Transverse colon (tissue), 4 donors: ENCODE results near the gene SEL1L. TPM values are rescaled to one million over a fixed set of nuclear protein-coding genes. Genes with fewer than 3 reads are reported as not detected.
"Not testable (repeated sequence)": the region's sequence is repeated elsewhere in the genome, so short reads cannot be mapped to it uniquely, and the experiment has no call there.

Source experiments
- DNase-seq: peaks from one replicate; pipeline ENCODE4 v3.0.0-alpha.2; 2019
- H3K27ac ChIP-seq, 4 donors: fragments of 200-600 bp; sonication (generic); 2 replicates each; pipeline ENCODE4 v1.5.1; 2016 to 2018; ENCODE audit warnings: inconsistent platforms in 4 of 4
- H3K27me3 ChIP-seq: fragments of 200-600 bp; sonication (generic); 2 replicates; pipeline ENCODE4 v1.5.1; 2017; ENCODE audit warnings: inconsistent platforms
- H3K36me3 ChIP-seq, 4 donors: fragments of 200-600 bp; sonication (generic); 2 replicates each; pipeline ENCODE4 v1.5.1; 2017 to 2019; ENCODE audit warnings: inconsistent platforms in 4 of 4
- H3K4me1 ChIP-seq, 4 donors: fragments of 200-600 bp; sonication (generic); 2 replicates each; pipeline ENCODE4 v1.5.1; 2017 to 2020; ENCODE audit warnings: inconsistent platforms in 4 of 4
- H3K4me3 ChIP-seq, 4 donors: fragments of 200-600 bp; sonication (generic); 1 replicate in 1 of 4; 2 replicates in 3 of 4; pipeline versions ENCODE4 v1.5.1 to v1.6.1; 2017 to 2019; ENCODE audit warnings: inconsistent platforms in 4 of 4
- H3K9me3 ChIP-seq, 2 donors: fragments of 200-600 bp; sonication (generic); 2 replicates each; pipeline ENCODE4 v1.5.1; 2017 to 2019; ENCODE audit warnings: inconsistent platforms in 2 of 2
- CTCF ChIP-seq, 5 experiments: fragments of 200-600 bp in 3 of 5; fragments of 450-650 bp in 2 of 5; sonication (generic) in 3 of 5; IDR thresholded peaks; 1 replicate in 2 of 5; 2 replicates in 3 of 5; pipeline ENCODE4 v1.5.1; 2016 to 2017; ENCODE audit warnings: antibody characterized with exemption in 5 of 5, inconsistent platforms in 3 of 5, mild to moderate bottlenecking in 2 of 5, moderate library complexity in 1 of 5
- EP300 ChIP-seq: sonication (generic); formaldehyde crosslinking; IDR thresholded peaks from one replicate; pipeline ENCODE4 v1.6.1; 2017; ENCODE audit warnings: antibody characterized with exemption, low read depth
- POLR2A ChIP-seq: fragments of 450-650 bp; IDR thresholded peaks from one replicate; pipeline ENCODE4 v1.6.1; 2016; ENCODE audit warnings: antibody characterized with exemption, mild to moderate bottlenecking, moderate library complexity
- POLR2AphosphoS5 ChIP-seq, 3 donors: sonication (generic); formaldehyde crosslinking; IDR thresholded peaks; one replicate each; pipeline ENCODE4 v1.6.1; 2016; ENCODE audit warnings: antibody characterized with exemption in 3 of 3
- WGBS, 2 donors: methylation state at CpG; one replicate each; pipeline ENCODE4 v1.1.5; 2018; ENCODE audit warnings: low coverage in 1 of 2; 5-methylcytosine and 5-hydroxymethylcytosine counted together
- in situ Hi-C, 4 donors: fragments of 200-750 bp; cut with MboI; loops; one replicate each; pipeline versions ENCODE4 v1.15.0 to v1.15.1; 2017; ENCODE audit warnings: low sequenced_read_pairs in 3 of 4, low pct_ligation_motif_present in 1 of 4, low pct_unique_long_range_greater_than_20kb in 1 of 4
- intact Hi-C: fragments of 100-400 bp; cut with DNase I; formaldehyde crosslinking; loops from one replicate; pipeline ENCODE4 v1.15.1; 2023; ENCODE audit warnings: low total_unique reads
- total RNA-seq, 4 donors: library from RNA; depleted of rRNA; stranded (reverse); fragments of >200 nt; gene quantifications; one replicate each; pipeline ENCODE4 v1.1.0, GENCODE V29; 2016

Gene SEL1L
- total RNA-seq, 4 donors from 2014 or later = 29.5 to 64.8 (median 43.5) TPM

GRCh38 chr14:81465507-81466228, 68.0 kb downstream of the SEL1L start:
- Histone ChIP-seq H3K27ac (no peak overlapping the region), H3K4me1 (peaks cover 0 to 6% (median 0%) of the 10 kb centered on the region in 4 donors), H3K9me3 (no peaks in the 10 kb centered on the region), H3K27me3 (no peaks in the 10 kb centered on the region), H3K4me3 (no peak overlapping the region), H3K36me3 (no peaks in the 10 kb centered on the region)
- no peak for DNase-seq
- TF ChIP-seq CTCF (IDR thresholded peaks at IDR 0.05) (no peak), EP300 (no peak), POLR2A (no peak), POLR2AphosphoS5 (IDR thresholded peaks at IDR 0.05) (no peak)
- in situ Hi-C loops (loop anchor here (10.0 to 25.0 kb wide), 3 partner anchors 191 to 503 kb away; partner anchors contain the start of gene TSHR (in 1 of the 4)), intact Hi-C loops (no loop called here)
- 44 to 75% methylated on average over 1 to 13 of the region's 13 CpGs for WGBS, 2 donors

- H3K27me3 ChIP-seq, H3K4me1 ChIP-seq, DNase-seq, intact Hi-C loops, H3K36me3 ChIP-seq, H3K9me3 ChIP-seq: not testable (repeated sequence)
- 35 to 56% methylated on average over 11 of the region's 11 CpGs for WGBS, 2 donors
- Histone ChIP-seq H3K27ac (peak overlapping the region; percentile 29 to 71 (median 59)), H3K4me3 (peak overlapping the region in 3 of 4 donors; percentile 21 to 48 (median 31))
- in situ Hi-C loops = loop anchor here (10.0 to 25.0 kb wide), 3 partner anchors 190 to 503 kb away; partner anchors contain the start of gene TSHR (in 1 of the 4)
Observed at GRCh38 chr14:81465003-81465392, 68.7 kb downstream of the SEL1L start.

GRCh38 chr14:81464253-81465002, 69.2 kb downstream of the SEL1L start:
- H3K36me3 ChIP-seq = no peaks in the 10 kb centered on the region
- 15% methylated on average over 15 of the region's 15 CpGs for WGBS, 2 donors
- peak overlapping the region; percentile 20 to 48 (median 26) for H3K4me3 ChIP-seq
- DNase-seq = peak; percentile 54
- in situ Hi-C loops = loop anchor here (10.0 to 25.0 kb wide), 3 partner anchors 190 to 502 kb away; partner anchors contain the start of gene TSHR (in 1 of the 4)
- TF ChIP-seq CTCF (IDR thresholded peaks at IDR 0.05) (peak; percentile 90 to 96 (median 94)), POLR2A (no peak)
- H3K4me1 ChIP-seq = peaks cover 0 to 6% (median 0%) of the 10 kb centered on the region in 4 donors
- peak overlapping the region; percentile 29 to 71 (median 59) for H3K27ac ChIP-seq
- no peaks in the 10 kb centered on the region for H3K9me3 ChIP-seq
- intact Hi-C loops = no loop called here
- H3K27me3 ChIP-seq = no peaks in the 10 kb centered on the region

- H3K27ac ChIP-seq, DNase-seq, H3K4me3 ChIP-seq, H3K9me3 ChIP-seq, H3K36me3 ChIP-seq, H3K4me1 ChIP-seq, H3K27me3 ChIP-seq, intact Hi-C loops: not testable (repeated sequence)
- 93% methylated on average over 29 of the region's 30 CpGs; no CpG with 5 or more reads in 1 of the 2 donors for WGBS, 2 donors
- in situ Hi-C loops = loop anchor here (10.0 to 25.0 kb wide), 3 partner anchors 188 to 500 kb away; partner anchors contain the start of gene TSHR (in 1 of the 4)
Observed at GRCh38 chr14:81462356-81462755, 71.3 kb downstream of the SEL1L start.

- DNase-seq = no peak
- intact Hi-C loops (no loop called here), in situ Hi-C loops (loop anchor here (10.0 to 25.0 kb wide), 3 partner anchors 185 to 498 kb away; partner anchors contain the start of gene TSHR (in 1 of the 4))
- Histone ChIP-seq H3K36me3 (no peaks in the 10 kb centered on the region), H3K9me3 (no peaks in the 10 kb centered on the region), H3K4me3 (no peak overlapping the region), H3K4me1 (peaks cover 0 to 3% (median 0%) of the 10 kb centered on the region in 4 donors), H3K27me3 (no peaks in the 10 kb centered on the region), H3K27ac (no peak overlapping the region)
- no peak for TF ChIP-seq EP300
- no peak for TF ChIP-seq POLR2A
- TF ChIP-seq POLR2AphosphoS5 (IDR thresholded peaks at IDR 0.05) = no peak
- no peak for TF ChIP-seq CTCF (IDR thresholded peaks at IDR 0.05)
- WGBS, 2 donors = 88 to 90% methylated on average over 2 to 4 of the region's 4 CpGs
Observed at GRCh38 chr14:81459912-81460311, 73.7 kb downstream of the SEL1L start.
